Endodermal cell (in vitro differentiated cells): ENCODE results near the gene CSAD. TPM values are rescaled to one million over a fixed set of nuclear protein-coding genes. Genes with fewer than 3 reads are reported as not detected.

Experiments used
- DNase-seq: peaks from one replicate; pipeline ENCODE4 v3.0.0-alpha.2; 2017
- H3K27ac ChIP-seq: 2 replicates; pipeline ENCODE4 v1.5.1; 2013; ENCODE audit warnings: mild to moderate bottlenecking, low read depth, low read length, moderate library complexity
- H3K27me3 ChIP-seq: 2 replicates; pipeline ENCODE4 v1.6.1; 2013; ENCODE audit warnings: mild to moderate bottlenecking, low read length, moderate library complexity; ENCODE audit not compliant: insufficient read depth, control insufficient read depth, poor library complexity, severe bottlenecking
- H3K36me3 ChIP-seq: 2 replicates; pipeline ENCODE4 v1.7.0; 2013; ENCODE audit warnings: mild to moderate bottlenecking, low read length, moderate library complexity; ENCODE audit not compliant: control insufficient read depth, insufficient read depth
- H3K4me1 ChIP-seq: one replicate; pipeline ENCODE4 v1.7.0; 2013; ENCODE audit warnings: low read length; ENCODE audit not compliant: control insufficient read depth, insufficient read depth
- H3K4me3 ChIP-seq: 2 replicates; pipeline ENCODE4 v1.5.1; 2013; ENCODE audit warnings: mild to moderate bottlenecking, low read length, moderate library complexity
- H3K9ac ChIP-seq: 2 replicates; pipeline ENCODE4 v1.6.1; 2013; ENCODE audit warnings: mild to moderate bottlenecking, low read length, moderate library complexity; ENCODE audit not compliant: poor library complexity, severe bottlenecking; ENCODE audit errors: extremely low read depth
- H3K9me3 ChIP-seq: 2 replicates; pipeline ENCODE4 v1.6.1; 2013; ENCODE audit warnings: mild to moderate bottlenecking, low read length, moderate library complexity; ENCODE audit not compliant: control insufficient read depth
- H3K27ac Mint-ChIP-seq: 2 replicates; pipeline ENCODE4 v1.8.0; 2020; ENCODE audit warnings: mixed read lengths
- H3K27me3 Mint-ChIP-seq: 2 replicates; pipeline ENCODE4 v1.8.0; 2021; ENCODE audit warnings: mild to moderate bottlenecking, mixed read lengths; ENCODE audit not compliant: insufficient read depth
- H3K36me3 Mint-ChIP-seq: 2 replicates; pipeline ENCODE4 v1.8.0; 2020; ENCODE audit warnings: low read depth, mixed read lengths
- H3K4me1 Mint-ChIP-seq: 2 replicates; pipeline ENCODE4 v1.8.0; 2020; ENCODE audit warnings: mixed read lengths
- H3K4me3 Mint-ChIP-seq: 2 replicates; pipeline ENCODE4 v1.8.0; 2020; ENCODE audit warnings: mild to moderate bottlenecking, moderate library complexity, mixed read lengths
- H3K9me3 Mint-ChIP-seq: 2 replicates; pipeline ENCODE4 v1.8.0; 2020; ENCODE audit warnings: mild to moderate bottlenecking, mixed read lengths
- WGBS, 2 experiments: methylation state at CpG; one replicate each; pipeline versions ENCODE4 v1.1.5 to v1.1.7; 2013; ENCODE audit warnings: missing lambda C conversion rate in 2 of 2, mixed read lengths in 1 of 2; ENCODE audit not compliant: insufficient coverage in 1 of 2, insufficient read length in 1 of 2; 5-methylcytosine and 5-hydroxymethylcytosine counted together
- total RNA-seq, 2 donors: library from RNA; stranded (reverse); fragmentation: NEBNext Ultra II Directional in 1 of 2; extraction: Animal tissue kit (Norgen Biotek cat#: 25700) in 1 of 2; gene quantifications; 2 replicates in 1 of 2; 3 replicates in 1 of 2; pipeline ENCODE4 v1.2.1, GENCODE V29; 2021
- TF ChIP-seq, protein P1 (sequence below): fragments of 200-600 bp; sonication (generic); conservative IDR thresholded peaks from 2 replicates; pipeline ENCODE4 v1.5.0; 2021; ENCODE audit warnings: antibody characterized with exemption, mild to moderate bottlenecking

The CSAD gene
- total RNA-seq, 2 donors from 2014 or later, result 24.9 to 38.2 TPM

DNA sequence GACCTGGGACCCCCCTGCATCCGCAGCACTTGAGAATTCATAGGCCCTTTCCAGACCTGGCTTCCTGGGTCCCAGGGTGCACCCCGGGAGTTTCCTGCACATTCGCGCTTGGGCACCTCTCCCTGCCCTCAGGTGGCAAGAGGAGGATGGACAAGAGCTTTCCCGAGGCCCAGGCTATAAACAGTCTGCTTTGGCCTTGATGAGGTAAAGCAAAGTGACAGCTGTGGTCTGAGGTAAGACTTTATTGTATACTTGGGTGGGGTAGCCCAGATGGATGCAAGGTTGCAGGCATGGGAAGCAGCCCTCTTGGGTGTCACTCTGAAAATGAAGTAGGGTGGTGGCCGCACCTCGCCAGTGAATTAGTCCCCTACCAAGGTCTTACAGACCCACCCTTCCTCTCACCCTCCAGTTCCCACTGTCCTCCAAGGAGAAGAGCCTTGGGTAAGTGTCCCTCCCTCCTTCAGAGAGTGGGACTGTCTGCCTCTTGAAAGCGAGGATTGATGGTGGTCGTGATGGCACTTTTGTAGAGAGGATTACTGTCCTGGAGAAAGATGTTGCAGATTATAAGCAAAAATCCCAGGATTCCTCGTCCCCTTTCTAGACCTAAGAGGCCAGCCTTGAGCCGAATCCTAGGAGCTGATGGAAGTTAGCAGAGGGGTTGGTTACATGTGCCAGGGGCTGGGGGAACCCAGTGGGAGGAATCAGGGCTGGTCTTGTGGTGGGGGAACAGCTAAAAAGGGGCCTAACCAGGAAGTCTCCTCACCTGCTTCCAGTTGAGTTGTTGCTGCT, 10.6 kb upstream of the CSAD start:
- H3K9me3 ChIP-seq, result no peaks in the 10 kb centered on the region
- peaks cover 15% of the 10 kb centered on the region for H3K27me3 ChIP-seq
- H3K4me3 ChIP-seq, result no peak overlapping the region
- H3K36me3 ChIP-seq, result peaks cover 34% of the 10 kb centered on the region
- H3K27ac ChIP-seq, result no peak overlapping the region
- TF ChIP-seq, protein P1, sequence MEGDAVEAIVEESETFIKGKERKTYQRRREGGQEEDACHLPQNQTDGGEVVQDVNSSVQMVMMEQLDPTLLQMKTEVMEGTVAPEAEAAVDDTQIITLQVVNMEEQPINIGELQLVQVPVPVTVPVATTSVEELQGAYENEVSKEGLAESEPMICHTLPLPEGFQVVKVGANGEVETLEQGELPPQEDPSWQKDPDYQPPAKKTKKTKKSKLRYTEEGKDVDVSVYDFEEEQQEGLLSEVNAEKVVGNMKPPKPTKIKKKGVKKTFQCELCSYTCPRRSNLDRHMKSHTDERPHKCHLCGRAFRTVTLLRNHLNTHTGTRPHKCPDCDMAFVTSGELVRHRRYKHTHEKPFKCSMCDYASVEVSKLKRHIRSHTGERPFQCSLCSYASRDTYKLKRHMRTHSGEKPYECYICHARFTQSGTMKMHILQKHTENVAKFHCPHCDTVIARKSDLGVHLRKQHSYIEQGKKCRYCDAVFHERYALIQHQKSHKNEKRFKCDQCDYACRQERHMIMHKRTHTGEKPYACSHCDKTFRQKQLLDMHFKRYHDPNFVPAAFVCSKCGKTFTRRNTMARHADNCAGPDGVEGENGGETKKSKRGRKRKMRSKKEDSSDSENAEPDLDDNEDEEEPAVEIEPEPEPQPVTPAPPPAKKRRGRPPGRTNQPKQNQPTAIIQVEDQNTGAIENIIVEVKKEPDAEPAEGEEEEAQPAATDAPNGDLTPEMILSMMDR, result no peak
- peak; percentile 40 for DNase-seq
- H3K4me3 Mint-ChIP-seq, result no peak overlapping the region
- peaks cover 3% of the 10 kb centered on the region for H3K4me1 Mint-ChIP-seq
- H3K9me3 Mint-ChIP-seq, result no peaks in the 10 kb centered on the region
- peaks cover 37% of the 10 kb centered on the region for H3K27me3 Mint-ChIP-seq
- WGBS, 2 experiments, result 94 to 97% methylated on average over 6 to 11 of the region's 11 CpGs
- no peak overlapping the region for H3K9ac ChIP-seq
- no peak overlapping the region for H3K27ac Mint-ChIP-seq
- H3K4me1 ChIP-seq, result no peaks in the 10 kb centered on the region
- H3K36me3 Mint-ChIP-seq, result peaks cover 33% of the 10 kb centered on the region

DNA sequence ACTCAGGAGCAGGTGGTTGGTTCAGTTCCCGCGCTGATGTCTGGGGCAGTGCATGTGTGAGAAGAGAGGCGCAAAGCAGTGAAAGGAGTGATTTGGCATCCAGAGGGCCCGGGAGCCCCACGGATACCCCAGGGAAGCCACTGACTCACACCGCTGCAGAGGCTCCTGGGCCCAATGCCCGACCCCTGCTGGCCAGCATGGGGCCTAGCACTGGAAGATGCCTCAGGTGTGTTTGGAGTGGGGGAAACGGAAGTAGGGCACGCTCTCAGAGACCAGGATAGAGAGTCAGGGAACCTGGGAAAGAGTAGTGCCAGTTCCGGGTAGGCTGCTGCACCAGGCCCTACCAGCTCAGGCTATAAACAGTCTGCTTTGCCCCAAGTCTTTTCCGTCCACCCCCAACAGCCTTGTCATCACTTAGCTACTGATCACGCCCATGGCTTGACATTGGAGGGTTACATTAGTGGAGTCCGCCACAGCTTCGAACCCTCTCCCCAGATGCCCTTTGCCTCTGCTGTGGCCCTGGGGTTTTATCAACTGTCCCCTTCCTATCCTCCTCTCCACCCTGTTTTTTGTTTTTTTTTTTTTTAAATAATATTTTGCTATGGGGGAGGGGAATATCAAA, 9.5 kb upstream of the CSAD start:
- H3K9me3 Mint-ChIP-seq, result no peaks in the 10 kb centered on the region
- H3K36me3 Mint-ChIP-seq, result peaks cover 43% of the 10 kb centered on the region
- Histone ChIP-seq H3K9ac (no peak overlapping the region), H3K4me3 (no peak overlapping the region), H3K27me3 (peaks cover 7% of the 10 kb centered on the region), H3K27ac (no peak overlapping the region), H3K4me1 (no peaks in the 10 kb centered on the region), H3K36me3 (peaks cover 44% of the 10 kb centered on the region), H3K9me3 (no peaks in the 10 kb centered on the region)
- DNase-seq, result peak; percentile 95
- WGBS, 2 experiments, result 42 to 52% methylated on average over 5 to 14 of the region's 14 CpGs
- peaks cover 3% of the 10 kb centered on the region for H3K4me1 Mint-ChIP-seq
- H3K4me3 Mint-ChIP-seq, result no peak overlapping the region
- H3K27ac Mint-ChIP-seq, result no peak overlapping the region
- TF ChIP-seq, protein P1, result peak; percentile 95
- H3K27me3 Mint-ChIP-seq, result peaks cover 26% of the 10 kb centered on the region

DNA sequence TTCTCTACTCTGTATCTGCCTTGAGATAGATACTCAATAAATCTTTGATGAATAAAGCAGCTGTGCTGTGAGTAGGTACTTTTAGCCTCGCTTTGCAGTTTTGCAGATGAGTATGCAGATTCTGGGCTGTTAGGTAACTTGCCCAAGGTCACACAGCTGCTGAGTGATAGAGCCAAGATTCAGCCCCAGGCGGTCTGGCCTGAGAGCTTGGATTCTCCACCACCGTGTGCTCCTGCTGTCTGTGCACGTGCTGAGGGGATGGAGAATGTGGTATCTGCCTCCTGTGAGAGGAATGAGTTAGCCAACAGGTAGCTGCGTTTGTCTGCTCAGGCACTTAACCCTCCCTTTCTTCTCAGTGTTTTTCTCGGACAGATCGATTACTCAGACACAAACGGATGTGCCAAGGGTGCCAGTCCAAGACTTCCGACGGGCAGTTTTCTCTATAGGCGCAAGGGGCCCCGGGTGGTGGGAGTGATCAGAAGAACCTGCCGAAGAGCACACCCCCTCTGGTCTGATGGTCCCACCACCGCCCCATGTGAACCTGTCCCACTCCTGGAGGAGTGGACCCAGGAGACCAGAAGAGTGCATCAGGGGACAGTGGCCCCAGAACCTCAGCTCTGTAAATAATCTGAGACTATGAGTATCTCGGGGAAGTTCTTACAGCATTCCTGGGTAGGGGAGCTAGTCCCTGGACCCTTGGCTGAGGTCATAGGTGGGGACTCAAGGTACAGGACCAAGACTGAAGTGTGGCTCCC, 6.6 kb upstream of the CSAD start:
- no peak overlapping the region for H3K4me3 Mint-ChIP-seq
- H3K27me3 Mint-ChIP-seq, result no peaks in the 10 kb centered on the region
- peaks cover 64% of the 10 kb centered on the region for H3K36me3 Mint-ChIP-seq
- Histone ChIP-seq H3K9me3 (peaks cover under 1% of the 10 kb centered on the region), H3K4me1 (no peaks in the 10 kb centered on the region), H3K27me3 (no peaks in the 10 kb centered on the region), H3K27ac (no peak overlapping the region), H3K36me3 (peaks cover 73% of the 10 kb centered on the region), H3K9ac (no peak overlapping the region), H3K4me3 (no peak overlapping the region)
- TF ChIP-seq, protein P1, result no peak
- H3K9me3 Mint-ChIP-seq, result no peaks in the 10 kb centered on the region
- H3K4me1 Mint-ChIP-seq, result peaks cover 7% of the 10 kb centered on the region
- H3K27ac Mint-ChIP-seq, result no peak overlapping the region
- DNase-seq, result peak; percentile 30
- WGBS, 2 experiments, result 92% methylated on average over 12 to 15 of the region's 15 CpGs
